ENCODE measurements around the gene VWA1.

VWA1 gene

GRCh38 chr1:1434131-1434823 lies 1.2 kb upstream of the VWA1 start:
- TF ChIP-seq, protein P1, sequence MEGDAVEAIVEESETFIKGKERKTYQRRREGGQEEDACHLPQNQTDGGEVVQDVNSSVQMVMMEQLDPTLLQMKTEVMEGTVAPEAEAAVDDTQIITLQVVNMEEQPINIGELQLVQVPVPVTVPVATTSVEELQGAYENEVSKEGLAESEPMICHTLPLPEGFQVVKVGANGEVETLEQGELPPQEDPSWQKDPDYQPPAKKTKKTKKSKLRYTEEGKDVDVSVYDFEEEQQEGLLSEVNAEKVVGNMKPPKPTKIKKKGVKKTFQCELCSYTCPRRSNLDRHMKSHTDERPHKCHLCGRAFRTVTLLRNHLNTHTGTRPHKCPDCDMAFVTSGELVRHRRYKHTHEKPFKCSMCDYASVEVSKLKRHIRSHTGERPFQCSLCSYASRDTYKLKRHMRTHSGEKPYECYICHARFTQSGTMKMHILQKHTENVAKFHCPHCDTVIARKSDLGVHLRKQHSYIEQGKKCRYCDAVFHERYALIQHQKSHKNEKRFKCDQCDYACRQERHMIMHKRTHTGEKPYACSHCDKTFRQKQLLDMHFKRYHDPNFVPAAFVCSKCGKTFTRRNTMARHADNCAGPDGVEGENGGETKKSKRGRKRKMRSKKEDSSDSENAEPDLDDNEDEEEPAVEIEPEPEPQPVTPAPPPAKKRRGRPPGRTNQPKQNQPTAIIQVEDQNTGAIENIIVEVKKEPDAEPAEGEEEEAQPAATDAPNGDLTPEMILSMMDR (IDR thresholded peaks at IDR 0.05; ENCODE audit: low read depth, low read length): no peak
- peak in 1 of 2 donors; percentile 36 for DNase-seq (ENCODE audit: low read depth in 2 of 2)
- H3K4me3 ChIP-seq (replicated peaks in 1 of 2; ENCODE audit: low read depth in 2 of 2, low read length in 2 of 2): no peak overlapping the region

DNA sequence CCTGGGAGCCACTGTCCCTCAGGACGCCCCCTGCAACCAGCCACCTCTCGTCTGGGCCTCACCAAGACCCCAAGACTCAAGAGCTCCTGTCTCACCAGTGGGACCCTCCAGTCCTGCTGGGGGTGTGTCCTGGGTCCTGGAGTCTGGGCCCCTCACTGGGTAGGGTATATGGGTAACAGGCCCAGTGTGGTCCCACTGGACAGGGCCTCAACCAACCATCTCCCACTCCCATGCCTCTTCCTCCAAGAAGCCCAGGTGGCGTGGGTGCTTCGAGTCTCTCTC lies 725 bp upstream of the VWA1 start:
- no peak overlapping the region for H3K4me3 ChIP-seq (replicated peaks in 1 of 2; ENCODE audit: low read depth in 2 of 2, low read length in 2 of 2)
- no peak for DNase-seq (ENCODE audit: low read depth in 2 of 2)
- TF ChIP-seq, protein P1 (IDR thresholded peaks at IDR 0.05; ENCODE audit: low read depth, low read length): no peak

- peak overlapping the region; percentile 49 to 55 for H3K4me3 ChIP-seq (replicated peaks in 1 of 2; ENCODE audit: low read depth in 2 of 2, low read length in 2 of 2)
- DNase-seq (ENCODE audit: low read depth in 2 of 2): no peak
- TF ChIP-seq, protein P1 (IDR thresholded peaks at IDR 0.05; ENCODE audit: low read depth, low read length): no peak
Observed at GRCh38 chr1:1435911-1436629, 580 bp downstream of the VWA1 start.

DNA sequence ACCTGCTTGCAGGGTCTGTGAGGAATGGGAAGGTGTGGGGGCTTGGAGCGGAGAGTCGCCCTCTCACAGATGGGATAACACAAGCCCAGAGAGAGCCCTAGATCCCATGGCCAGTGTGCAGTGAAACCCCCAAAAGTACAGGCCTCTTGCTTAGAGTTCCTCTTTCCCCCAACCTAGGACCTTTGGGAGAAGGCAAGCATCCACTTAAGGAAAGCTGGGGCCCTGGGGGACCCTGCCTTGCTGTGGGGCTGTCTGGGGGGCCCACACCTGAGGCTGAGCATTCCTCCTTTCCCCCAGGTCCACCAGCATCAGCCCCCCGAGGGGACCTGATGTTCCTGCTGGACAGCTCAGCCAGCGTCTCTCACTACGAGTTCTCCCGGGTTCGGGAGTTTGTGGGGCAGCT lies 1.1 kb downstream of the VWA1 start:
- peak overlapping the region in 1 of 2 donors; percentile 55 for H3K4me3 ChIP-seq (replicated peaks in 1 of 2; ENCODE audit: low read depth in 2 of 2, low read length in 2 of 2)
- no peak for DNase-seq (ENCODE audit: low read depth in 2 of 2)
- TF ChIP-seq, protein P1 (IDR thresholded peaks at IDR 0.05; ENCODE audit: low read depth, low read length): no peak

DNA sequence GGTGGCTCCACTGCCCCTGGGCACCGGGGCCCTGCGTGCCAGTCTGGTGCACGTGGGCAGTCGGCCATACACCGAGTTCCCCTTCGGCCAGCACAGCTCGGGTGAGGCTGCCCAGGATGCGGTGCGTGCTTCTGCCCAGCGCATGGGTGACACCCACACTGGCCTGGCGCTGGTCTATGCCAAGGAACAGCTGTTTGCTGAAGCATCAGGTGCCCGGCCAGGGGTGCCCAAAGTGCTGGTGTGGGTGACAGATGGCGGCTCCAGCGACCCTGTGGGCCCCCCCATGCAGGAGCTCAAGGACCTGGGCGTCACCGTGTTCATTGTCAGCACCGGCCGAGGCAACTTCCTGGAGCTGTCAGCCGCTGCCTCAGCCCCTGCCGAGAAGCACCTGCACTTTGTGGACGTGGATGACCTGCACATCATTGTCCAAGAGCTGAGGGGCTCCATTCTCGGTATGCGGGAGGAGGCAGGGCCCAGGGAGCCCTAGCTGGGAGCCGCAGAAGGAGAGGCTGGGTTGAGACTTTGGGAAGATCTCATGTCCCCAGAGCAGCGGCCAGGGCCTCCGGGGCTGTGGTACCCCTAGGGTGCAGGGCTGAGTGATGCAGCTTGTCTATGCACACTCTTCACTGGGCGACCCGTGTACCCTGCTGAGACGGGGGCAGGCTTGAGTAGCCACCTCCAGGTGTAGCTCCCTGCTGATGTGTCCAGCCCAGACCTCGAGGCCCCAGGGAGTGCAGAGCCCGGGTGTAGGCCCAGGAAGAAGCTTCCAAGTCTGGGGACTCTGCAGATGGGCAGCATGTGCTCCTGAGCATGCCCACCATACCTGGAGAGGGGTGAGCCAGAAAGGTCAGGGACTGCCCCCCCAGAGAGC lies 1.8 kb downstream of the VWA1 start:
- TF ChIP-seq, protein P1 (IDR thresholded peaks at IDR 0.05; ENCODE audit: low read depth, low read length): no peak
- H3K4me3 ChIP-seq (replicated peaks in 1 of 2; ENCODE audit: low read depth in 2 of 2, low read length in 2 of 2): no peak overlapping the region
- DNase-seq (ENCODE audit: low read depth in 2 of 2): no peak

DNA sequence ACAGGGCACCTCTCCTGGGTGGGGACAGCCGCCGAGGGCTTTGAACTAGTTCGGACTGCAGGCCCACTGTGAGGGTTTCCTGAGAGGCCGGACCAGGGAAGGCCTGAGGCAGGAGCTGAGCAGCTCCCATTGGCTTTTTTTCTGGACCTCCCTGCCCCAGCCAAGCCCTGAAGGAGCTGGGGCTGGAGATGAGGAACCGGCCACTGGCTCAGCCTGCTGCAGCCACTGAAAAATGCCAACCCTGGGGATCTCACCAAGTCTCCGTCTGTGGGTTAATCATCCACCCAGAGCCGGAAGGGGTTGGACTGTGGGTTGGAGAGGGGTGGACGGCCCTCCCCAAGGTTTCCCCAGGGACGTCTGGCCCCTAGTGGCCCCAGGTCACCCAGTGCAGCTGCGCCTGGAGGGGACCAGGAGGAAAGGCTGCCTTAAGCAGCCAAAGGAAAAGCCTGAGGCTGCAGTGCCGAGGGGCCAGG lies 2.5 kb downstream of the VWA1 start:
- H3K4me3 ChIP-seq (replicated peaks in 1 of 2; ENCODE audit: low read depth in 2 of 2, low read length in 2 of 2): no peak overlapping the region
- no peak for DNase-seq (ENCODE audit: low read depth in 2 of 2)
- TF ChIP-seq, protein P1 (IDR thresholded peaks at IDR 0.05; ENCODE audit: low read depth, low read length): no peak
